Measurements from ENCODE around the gene HYAL2. TPM values are rescaled to one million over a fixed set of nuclear protein-coding genes. Genes with fewer than 3 reads are reported as not detected.

Gene HYAL2
- total and polyA plus RNA-seq, 9 of the 15 experiments (the other 6 are each of a cell fraction or from before 2014, with no cell fraction given) = 0.36 to 22.7 (median 11.4) TPM; not detected in 1

DNA sequence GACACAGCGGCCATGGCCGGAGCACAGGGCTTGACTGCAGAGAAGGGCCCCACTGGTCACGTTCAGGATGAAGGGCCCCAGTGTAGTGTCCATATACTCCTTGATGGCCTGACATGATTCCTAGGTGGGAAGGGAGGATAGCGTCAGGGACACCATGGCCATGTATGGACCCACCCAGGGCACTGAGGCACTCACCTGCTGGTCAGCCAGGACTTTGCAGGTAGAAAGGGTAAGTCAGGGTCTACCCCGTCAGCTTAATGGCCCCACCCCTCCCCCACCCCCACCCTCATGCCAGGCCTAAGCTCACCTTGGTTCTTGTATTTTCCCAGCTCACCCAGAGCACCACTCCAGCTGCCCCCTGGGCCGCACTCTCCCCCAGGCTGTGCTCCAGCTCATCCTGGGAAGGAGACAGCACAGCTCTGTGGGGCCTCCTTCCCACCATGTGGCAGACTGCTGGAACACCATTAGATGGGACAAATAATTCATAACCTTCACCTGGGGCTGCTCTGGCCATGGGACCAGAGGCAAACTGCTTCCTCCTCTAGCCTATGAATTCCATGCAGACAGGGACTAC is 21.8 kb downstream of the HYAL2 start (continued):
- TF ChIP-seq, protein P1, sequence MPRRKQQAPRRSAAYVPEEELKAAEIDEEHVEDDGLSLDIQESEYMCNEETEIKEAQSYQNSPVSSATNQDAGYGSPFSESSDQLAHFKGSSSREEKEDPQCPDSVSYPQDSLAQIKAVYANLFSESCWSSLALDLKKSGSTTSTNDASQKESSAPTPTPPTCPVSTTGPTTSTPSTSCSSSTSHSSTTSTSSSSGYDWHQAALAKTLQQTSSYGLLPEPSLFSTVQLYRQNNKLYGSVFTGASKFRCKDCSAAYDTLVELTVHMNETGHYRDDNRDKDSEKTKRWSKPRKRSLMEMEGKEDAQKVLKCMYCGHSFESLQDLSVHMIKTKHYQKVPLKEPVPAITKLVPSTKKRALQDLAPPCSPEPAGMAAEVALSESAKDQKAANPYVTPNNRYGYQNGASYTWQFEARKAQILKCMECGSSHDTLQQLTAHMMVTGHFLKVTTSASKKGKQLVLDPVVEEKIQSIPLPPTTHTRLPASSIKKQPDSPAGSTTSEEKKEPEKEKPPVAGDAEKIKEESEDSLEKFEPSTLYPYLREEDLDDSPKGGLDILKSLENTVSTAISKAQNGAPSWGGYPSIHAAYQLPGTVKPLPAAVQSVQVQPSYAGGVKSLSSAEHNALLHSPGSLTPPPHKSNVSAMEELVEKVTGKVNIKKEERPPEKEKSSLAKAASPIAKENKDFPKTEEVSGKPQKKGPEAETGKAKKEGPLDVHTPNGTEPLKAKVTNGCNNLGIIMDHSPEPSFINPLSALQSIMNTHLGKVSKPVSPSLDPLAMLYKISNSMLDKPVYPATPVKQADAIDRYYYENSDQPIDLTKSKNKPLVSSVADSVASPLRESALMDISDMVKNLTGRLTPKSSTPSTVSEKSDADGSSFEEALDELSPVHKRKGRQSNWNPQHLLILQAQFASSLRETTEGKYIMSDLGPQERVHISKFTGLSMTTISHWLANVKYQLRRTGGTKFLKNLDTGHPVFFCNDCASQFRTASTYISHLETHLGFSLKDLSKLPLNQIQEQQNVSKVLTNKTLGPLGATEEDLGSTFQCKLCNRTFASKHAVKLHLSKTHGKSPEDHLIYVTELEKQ (CRISPR knock-in tag; IDR thresholded peaks at IDR 0.05) = no peak
- no peak for TF ChIP-seq ZNF696 (CRISPR knock-in tag; conservative IDR thresholded peaks at IDR 0.05)
- TF ChIP-seq, protein P2, sequence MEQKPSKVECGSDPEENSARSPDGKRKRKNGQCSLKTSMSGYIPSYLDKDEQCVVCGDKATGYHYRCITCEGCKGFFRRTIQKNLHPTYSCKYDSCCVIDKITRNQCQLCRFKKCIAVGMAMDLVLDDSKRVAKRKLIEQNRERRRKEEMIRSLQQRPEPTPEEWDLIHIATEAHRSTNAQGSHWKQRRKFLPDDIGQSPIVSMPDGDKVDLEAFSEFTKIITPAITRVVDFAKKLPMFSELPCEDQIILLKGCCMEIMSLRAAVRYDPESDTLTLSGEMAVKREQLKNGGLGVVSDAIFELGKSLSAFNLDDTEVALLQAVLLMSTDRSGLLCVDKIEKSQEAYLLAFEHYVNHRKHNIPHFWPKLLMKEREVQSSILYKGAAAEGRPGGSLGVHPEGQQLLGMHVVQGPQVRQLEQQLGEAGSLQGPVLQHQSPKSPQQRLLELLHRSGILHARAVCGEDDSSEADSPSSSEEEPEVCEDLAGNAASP (IDR thresholded peaks at IDR 0.05) = no peak
- no peak for TF ChIP-seq DACH1 (IDR thresholded peaks at IDR 0.05; ENCODE audit: partially characterized antibody)
- TF ChIP-seq, protein P3, sequence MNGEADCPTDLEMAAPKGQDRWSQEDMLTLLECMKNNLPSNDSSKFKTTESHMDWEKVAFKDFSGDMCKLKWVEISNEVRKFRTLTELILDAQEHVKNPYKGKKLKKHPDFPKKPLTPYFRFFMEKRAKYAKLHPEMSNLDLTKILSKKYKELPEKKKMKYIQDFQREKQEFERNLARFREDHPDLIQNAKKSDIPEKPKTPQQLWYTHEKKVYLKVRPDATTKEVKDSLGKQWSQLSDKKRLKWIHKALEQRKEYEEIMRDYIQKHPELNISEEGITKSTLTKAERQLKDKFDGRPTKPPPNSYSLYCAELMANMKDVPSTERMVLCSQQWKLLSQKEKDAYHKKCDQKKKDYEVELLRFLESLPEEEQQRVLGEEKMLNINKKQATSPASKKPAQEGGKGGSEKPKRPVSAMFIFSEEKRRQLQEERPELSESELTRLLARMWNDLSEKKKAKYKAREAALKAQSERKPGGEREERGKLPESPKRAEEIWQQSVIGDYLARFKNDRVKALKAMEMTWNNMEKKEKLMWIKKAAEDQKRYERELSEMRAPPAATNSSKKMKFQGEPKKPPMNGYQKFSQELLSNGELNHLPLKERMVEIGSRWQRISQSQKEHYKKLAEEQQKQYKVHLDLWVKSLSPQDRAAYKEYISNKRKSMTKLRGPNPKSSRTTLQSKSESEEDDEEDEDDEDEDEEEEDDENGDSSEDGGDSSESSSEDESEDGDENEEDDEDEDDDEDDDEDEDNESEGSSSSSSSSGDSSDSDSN (IDR thresholded peaks at IDR 0.05; ENCODE audit: borderline replicate concordance in 1 of 2, low read depth in 2 of 2, low read length in 2 of 2) = no peak
- TF ChIP-seq, protein P4, sequence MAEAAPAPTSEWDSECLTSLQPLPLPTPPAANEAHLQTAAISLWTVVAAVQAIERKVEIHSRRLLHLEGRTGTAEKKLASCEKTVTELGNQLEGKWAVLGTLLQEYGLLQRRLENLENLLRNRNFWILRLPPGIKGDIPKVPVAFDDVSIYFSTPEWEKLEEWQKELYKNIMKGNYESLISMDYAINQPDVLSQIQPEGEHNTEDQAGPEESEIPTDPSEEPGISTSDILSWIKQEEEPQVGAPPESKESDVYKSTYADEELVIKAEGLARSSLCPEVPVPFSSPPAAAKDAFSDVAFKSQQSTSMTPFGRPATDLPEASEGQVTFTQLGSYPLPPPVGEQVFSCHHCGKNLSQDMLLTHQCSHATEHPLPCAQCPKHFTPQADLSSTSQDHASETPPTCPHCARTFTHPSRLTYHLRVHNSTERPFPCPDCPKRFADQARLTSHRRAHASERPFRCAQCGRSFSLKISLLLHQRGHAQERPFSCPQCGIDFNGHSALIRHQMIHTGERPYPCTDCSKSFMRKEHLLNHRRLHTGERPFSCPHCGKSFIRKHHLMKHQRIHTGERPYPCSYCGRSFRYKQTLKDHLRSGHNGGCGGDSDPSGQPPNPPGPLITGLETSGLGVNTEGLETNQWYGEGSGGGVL (CRISPR knock-in tag; IDR thresholded peaks at IDR 0.05) = no peak
